Measurements from ENCODE around the gene ID3. TPM values are rescaled to one million over a fixed set of nuclear protein-coding genes. Genes with fewer than 3 reads are reported as not detected.

Gene ID3
- total and polyA plus RNA-seq, 2 donors (not counting 3 experiments of a cell fraction or from before 2014, with no cell fraction given), result 277 to 971 TPM

DNA sequence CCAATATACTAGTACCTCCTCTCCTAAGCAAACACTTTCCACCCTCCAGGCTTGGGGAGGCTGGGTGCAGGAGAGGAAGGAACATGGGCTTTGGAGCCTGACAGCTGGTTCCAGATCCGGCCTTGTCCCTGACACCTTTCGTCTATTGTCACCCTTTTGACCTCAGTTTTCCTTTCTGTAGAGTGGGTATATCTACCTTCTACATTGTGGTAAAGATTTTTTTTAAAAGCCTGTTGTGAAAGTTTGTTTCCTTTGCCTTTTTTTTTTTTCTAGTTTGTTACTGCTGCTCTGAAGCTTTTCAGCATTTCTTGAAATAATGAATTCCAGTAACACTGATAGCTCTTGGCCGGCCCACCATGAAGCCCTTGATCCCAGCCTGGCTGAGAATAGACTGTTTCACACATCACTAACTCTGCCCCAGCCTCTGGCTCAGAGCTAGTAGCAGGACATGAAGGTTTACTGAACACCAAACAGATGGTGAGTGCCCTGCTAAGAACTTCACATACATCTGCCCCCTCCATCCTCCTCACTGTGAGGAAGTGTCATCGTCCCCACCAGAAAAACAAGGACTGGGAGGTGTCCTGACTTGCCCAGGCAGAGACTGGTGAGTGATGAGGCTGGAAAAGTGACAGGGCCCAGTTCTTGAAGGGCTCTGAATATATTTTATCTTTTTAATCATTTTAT is 33.0 kb upstream of the ID3 start:
- H3K36me3 ChIP-seq (ENCODE audit: control insufficient read depth in 2 of 2, extremely low read depth in 1 of 2, insufficient read depth in 2 of 2, low read length in 2 of 2), result no peaks in the 10 kb centered on the region
- peaks cover 4 to 8% of the 10 kb centered on the region in 2 experiments for H3K27me3 ChIP-seq (ENCODE audit: control insufficient read depth in 2 of 2, insufficient read depth in 2 of 2, low read length in 2 of 2)
- no peaks in the 10 kb centered on the region for H3K4me1 ChIP-seq (ENCODE audit: control insufficient read depth, extremely low read depth, insufficient read depth, low read length)
- H3K9me1 ChIP-seq (replicated peaks; ENCODE audit: control insufficient read depth, extremely low read depth, insufficient read depth, low read length), result no peaks in the 10 kb centered on the region
- no peak overlapping the region for H3K4me2 ChIP-seq (ENCODE audit: insufficient read depth, low read length)
- H4K20me1 ChIP-seq (replicated peaks; ENCODE audit: control insufficient read depth, extremely low read depth, insufficient read depth, low read length), result no peaks in the 10 kb centered on the region
- intact Hi-C loops (cut with micrococcal nuclease), result no loop called here
- POLR2A ChIA-PET, result no interaction called here
- no peaks in the 10 kb centered on the region for H3K79me2 ChIP-seq (ENCODE audit: control insufficient read depth, insufficient read depth, low read length)
- H3K9me3 ChIP-seq (replicated peaks; ENCODE audit: control insufficient read depth, insufficient read depth, low read length), result no peaks in the 10 kb centered on the region
- BruUV-seq (replicated peaks), result TSS peak; percentile 22
- no peak overlapping the region for H3K27ac ChIP-seq (ENCODE audit: insufficient read depth, low read depth, low read length)
- CTCF ChIA-PET, result interaction anchor here (1.8 to 2.6 kb wide), 3 partner anchors 43 to 65 kb away, joined by 6 to 10 read pairs (median 7); no protein-coding TSS in a partner anchor
- DNase-seq (ENCODE audit: low read depth, low spot score), result no peak
- H2AFZ ChIP-seq (ENCODE audit: low read depth, low read length), result no peak overlapping the region
- H3K4me3 ChIP-seq (replicated peaks in 1 of 3; ENCODE audit: insufficient read depth in 1 of 3, low read depth in 1 of 3, low read length in 3 of 3), result no peak overlapping the region
- dilution Hi-C loops (cut with MboI; ENCODE audit: extremely low pct_ligation_motif_present, low sequenced_read_pairs), result no loop called here
- TF ChIP-seq POLR2A (IDR thresholded peaks at IDR 0.05; ENCODE audit: low read depth, low read length), result no peak
- TF ChIP-seq, protein P1, sequence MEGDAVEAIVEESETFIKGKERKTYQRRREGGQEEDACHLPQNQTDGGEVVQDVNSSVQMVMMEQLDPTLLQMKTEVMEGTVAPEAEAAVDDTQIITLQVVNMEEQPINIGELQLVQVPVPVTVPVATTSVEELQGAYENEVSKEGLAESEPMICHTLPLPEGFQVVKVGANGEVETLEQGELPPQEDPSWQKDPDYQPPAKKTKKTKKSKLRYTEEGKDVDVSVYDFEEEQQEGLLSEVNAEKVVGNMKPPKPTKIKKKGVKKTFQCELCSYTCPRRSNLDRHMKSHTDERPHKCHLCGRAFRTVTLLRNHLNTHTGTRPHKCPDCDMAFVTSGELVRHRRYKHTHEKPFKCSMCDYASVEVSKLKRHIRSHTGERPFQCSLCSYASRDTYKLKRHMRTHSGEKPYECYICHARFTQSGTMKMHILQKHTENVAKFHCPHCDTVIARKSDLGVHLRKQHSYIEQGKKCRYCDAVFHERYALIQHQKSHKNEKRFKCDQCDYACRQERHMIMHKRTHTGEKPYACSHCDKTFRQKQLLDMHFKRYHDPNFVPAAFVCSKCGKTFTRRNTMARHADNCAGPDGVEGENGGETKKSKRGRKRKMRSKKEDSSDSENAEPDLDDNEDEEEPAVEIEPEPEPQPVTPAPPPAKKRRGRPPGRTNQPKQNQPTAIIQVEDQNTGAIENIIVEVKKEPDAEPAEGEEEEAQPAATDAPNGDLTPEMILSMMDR (IDR thresholded peaks at IDR 0.05; ENCODE audit: extremely low read depth in 1 of 2, insufficient read depth in 1 of 2, low read depth in 1 of 2, low read length in 2 of 2), result no peak
- TF ChIP-seq, protein P2, sequence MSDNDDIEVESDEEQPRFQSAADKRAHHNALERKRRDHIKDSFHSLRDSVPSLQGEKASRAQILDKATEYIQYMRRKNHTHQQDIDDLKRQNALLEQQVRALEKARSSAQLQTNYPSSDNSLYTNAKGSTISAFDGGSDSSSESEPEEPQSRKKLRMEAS (IDR thresholded peaks at IDR 0.05; ENCODE audit: insufficient read depth, insufficient read length), result no peak
- no peak for TF ChIP-seq MYC (IDR thresholded peaks at IDR 0.05; ENCODE audit: low read depth, low read length)
- TF ChIP-seq EZH2 (IDR thresholded peaks at IDR 0.05; ENCODE audit: borderline replicate concordance, low read depth, low read length, severe bottlenecking), result no peak
- TF ChIP-seq GATA2 (IDR thresholded peaks at IDR 0.05; ENCODE audit: insufficient read depth, insufficient read length, low read depth, low read length), result no peak
- no peak for TF ChIP-seq POLR2AphosphoS5 (IDR thresholded peaks at IDR 0.05; ENCODE audit: insufficient read depth, low read depth, low read length)
- TF ChIP-seq FOS (IDR thresholded peaks at IDR 0.05; ENCODE audit: borderline replicate concordance, insufficient read depth, low read length), result no peak
- TF ChIP-seq JUN (IDR thresholded peaks at IDR 0.05; ENCODE audit: borderline replicate concordance, insufficient read depth, insufficient read length, low read depth), result no peak
- no peak overlapping the region for H3K9ac ChIP-seq (replicated peaks; ENCODE audit: extremely low read depth, insufficient read depth, low read length)
- no peak for FAIRE-seq
